EL (cell line): ENCODE data around the gene EPHA3.

Experiments used
- DNase-seq: peaks from one replicate; pipeline ENCODE4 v3.0.0-alpha.2; 2016

EPHA3 gene

GRCh38 chr3:89368846-89369245, 261.4 kb downstream of the EPHA3 start:
- DNase-seq = no peak

- DNase-seq = no peak
These were observed 265.0 kb downstream of the EPHA3 start for GRCh38 chr3:89372456-89372855.

- no peak for DNase-seq
These were observed 266.0 kb downstream of the EPHA3 start for GRCh38 chr3:89373434-89373833.

GRCh38 chr3:89375451-89375850, 268.0 kb downstream of the EPHA3 start:
- no peak for DNase-seq

GRCh38 chr3:89380016-89380415, 272.6 kb downstream of the EPHA3 start:
- no peak for DNase-seq

DNA sequence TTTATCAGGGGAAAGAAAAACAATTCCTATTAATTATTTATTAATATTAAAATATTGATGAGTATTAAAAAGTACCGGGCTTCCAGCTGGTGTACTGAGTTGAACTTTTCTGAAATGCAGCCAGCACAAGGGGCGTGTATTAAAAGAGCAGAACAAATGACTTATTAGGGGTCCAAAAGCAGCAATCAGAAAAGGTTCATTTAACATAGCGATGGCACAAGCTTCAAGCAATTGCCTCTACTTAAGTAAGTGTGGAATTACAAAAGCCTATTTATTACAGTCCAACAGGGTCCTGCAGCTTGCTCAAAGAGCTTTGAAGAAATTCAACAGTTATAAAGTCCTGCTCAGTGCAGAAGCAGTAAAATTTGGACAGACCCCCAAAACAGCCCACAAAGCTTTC, 285.6 kb downstream of the EPHA3 start:
- DNase-seq = no peak

- DNase-seq = no peak
These were observed 288.0 kb downstream of the EPHA3 start for GRCh38 chr3:89395456-89395855.

GRCh38 chr3:89395996-89396395, 288.6 kb downstream of the EPHA3 start:
- DNase-seq = no peak

GRCh38 chr3:89402051-89402450, 294.6 kb downstream of the EPHA3 start:
- no peak for DNase-seq

- DNase-seq = no peak
These were observed 297.8 kb downstream of the EPHA3 start for GRCh38 chr3:89405176-89405575.

GRCh38 chr3:89405593-89405992, 298.2 kb downstream of the EPHA3 start:
- no peak for DNase-seq

GRCh38 chr3:89411201-89411600, 303.8 kb downstream of the EPHA3 start:
- no peak for DNase-seq

DNA sequence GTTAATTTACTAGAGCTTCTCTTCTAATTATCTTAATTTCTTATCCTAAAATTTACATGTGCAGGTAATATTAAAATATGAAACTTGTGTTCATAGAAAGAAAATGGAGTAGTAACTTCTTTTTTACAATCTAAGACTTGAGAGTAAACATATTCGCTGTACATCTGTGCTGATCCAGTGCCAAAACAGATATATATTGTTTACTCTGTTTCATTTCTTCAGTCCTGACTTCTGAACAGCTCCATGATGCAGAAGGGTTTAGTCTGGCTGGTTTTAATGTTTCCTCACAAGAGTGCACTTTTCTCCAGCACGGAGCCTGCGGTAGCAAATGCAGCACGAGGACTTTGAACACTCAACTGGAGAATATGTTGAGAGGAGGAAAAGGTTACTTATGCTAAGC, 306.8 kb downstream of the EPHA3 start:
- DNase-seq = no peak

DNA sequence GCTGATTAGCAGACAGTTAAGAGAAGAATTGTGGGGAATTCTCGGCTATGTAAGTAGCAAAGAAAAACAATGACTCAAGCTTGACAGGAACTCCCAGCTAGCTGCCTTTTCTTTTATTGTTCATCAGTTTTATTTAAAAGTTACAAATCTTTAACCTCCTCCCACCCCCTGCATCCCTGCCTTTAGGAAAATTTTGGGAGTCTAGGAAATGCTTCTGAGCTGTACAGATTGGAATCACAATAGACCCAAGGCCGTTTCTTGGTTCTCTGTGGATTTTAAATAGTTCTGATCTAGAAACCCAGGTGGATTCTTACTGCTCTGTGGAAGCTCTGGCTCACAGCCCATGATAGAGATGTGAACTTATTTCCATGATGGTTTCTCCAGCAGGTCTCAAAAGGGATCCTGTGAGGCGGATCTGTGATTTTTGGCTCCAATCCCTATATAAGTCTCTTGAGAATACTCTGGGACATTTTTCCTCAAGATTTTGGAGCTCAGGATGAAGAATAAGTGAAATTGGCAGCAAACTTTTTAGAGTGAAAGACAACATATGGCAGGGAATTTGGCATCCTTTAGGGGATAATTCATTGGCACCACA, 312.3 kb downstream of the EPHA3 start:
- DNase-seq = no peak

DNA sequence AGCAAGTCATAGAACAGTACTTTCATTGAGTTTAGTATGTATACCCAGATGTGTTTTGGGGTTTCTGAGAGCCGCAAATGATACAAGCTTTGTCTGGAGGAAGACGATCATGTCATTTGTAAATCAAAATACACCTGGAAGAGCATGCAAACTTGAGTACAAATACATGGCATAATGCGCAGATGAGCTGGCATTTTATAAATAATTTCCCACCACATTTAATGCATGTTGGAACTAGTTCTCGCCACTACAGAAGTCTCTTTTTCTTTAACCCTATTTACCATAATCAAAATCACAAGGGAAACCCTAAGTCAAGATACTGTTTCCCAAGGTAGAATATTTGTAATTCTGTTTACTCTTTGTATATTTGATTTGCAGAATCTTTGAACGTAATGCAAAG, 318.6 kb downstream of the EPHA3 start:
- DNase-seq = no peak

- DNase-seq = no peak
These were observed 327.4 kb downstream of the EPHA3 start for GRCh38 chr3:89434621-89435380.

DNA sequence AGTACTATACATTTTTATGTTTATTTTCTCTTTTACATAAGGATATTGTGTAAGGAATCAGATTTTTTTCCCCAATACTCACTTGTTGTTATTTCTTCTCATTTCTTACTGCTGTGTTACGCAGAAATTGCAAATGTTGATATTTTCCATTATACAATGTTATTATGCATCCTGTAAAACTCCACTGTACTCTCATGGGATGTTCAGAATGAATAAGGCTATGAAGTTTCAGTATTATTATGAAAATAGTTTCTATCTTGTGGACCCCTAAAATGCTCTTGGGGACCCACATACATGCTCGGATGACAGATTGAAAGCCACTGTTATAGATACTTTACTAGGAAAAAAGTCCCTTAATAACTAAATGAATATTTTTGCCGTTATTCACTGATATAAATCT, 329.4 kb downstream of the EPHA3 start:
- DNase-seq = no peak

GRCh38 chr3:89440386-89440785, 333.0 kb downstream of the EPHA3 start:
- no peak for DNase-seq

- DNase-seq = no peak
These were observed 333.7 kb downstream of the EPHA3 start for GRCh38 chr3:89441141-89441540.

DNA sequence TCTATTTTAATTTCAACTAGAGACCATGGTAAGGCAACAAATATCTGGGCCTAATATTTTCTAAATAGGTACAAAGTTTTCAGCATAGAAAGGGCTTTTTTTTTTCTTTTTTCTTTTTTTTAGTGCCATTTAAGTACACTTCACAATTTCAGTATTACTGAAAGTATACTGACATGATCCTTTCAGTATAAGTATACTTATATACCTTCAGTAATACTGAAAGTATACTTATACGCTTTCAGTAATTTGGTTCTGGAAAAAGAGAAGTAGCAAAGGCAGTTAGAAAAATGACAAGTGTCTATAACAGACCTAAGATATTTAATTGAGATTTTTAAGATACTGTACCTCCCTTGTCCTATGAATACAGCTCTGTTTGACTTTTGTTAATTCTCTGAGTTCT, 339.2 kb downstream of the EPHA3 start:
- no peak for DNase-seq

DNA sequence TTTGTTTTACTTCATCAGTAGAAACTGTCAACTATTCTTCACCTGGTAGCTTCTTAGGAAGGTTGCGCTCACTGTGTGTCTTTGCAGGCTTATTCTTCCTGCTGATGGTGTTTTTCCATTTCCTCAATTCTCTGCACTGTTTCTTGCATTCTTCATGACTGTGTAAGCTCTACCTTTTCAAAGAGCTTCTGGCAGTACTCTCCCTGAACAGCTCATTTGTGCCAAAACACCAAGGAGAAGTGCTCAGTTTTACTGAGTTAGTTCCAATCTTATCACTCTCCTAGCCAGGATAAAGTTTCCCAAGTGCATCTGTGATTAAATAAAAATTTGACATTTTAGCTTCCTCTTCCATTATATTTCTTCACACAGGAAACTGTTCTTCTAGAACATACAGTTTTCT, 339.8 kb downstream of the EPHA3 start:
- no peak for DNase-seq

GRCh38 chr3:89449086-89449485, 341.7 kb downstream of the EPHA3 start:
- no peak for DNase-seq

- DNase-seq = no peak
These were observed 344.6 kb downstream of the EPHA3 start for GRCh38 chr3:89452066-89452465.

- DNase-seq = no peak
These were observed 347.8 kb downstream of the EPHA3 start for GRCh38 chr3:89455240-89455639.

- no peak for DNase-seq
These were observed 360.5 kb downstream of the EPHA3 start for GRCh38 chr3:89467898-89468363.
